HG03025 (cell line): ENCODE results near the gene OSBPL5.

Experiments used
- ATAC-seq: cut with Tn5 transposase; IDR thresholded peaks from one replicate; pipeline ENCODE4 v1.9.1; 2021; ENCODE audit warnings: mild to moderate bottlenecking, moderate library complexity; ENCODE audit not compliant: unreplicated experiment, low FRiP score

The OSBPL5 gene

DNA sequence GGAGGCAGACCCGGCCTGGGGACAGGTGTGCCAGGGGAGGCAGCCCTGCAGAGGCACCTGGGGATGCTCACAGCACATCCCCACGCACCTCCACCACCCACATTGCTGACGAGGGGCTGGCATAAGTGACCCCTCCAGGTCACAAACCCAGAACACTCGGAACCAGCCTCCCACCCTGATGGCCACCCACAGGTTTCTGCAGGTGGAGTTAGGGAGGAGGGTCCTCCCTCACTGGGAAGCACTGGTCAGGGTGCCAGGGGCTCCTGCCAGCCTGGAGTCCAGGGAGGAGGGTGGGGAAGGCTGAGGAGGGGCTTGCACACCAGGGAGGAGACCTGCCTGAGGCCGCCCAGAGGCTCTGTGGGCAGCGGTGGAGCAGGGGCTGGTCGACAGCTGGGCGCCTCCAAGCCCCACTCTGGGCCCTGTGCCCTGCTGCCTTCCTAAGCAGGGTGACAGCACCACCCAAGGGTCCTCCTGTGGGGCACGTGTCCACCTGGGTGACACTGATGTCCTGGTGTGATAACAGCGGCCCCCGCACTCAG lies 56.9 kb downstream of the OSBPL5 start:
- ATAC-seq: no peak

DNA sequence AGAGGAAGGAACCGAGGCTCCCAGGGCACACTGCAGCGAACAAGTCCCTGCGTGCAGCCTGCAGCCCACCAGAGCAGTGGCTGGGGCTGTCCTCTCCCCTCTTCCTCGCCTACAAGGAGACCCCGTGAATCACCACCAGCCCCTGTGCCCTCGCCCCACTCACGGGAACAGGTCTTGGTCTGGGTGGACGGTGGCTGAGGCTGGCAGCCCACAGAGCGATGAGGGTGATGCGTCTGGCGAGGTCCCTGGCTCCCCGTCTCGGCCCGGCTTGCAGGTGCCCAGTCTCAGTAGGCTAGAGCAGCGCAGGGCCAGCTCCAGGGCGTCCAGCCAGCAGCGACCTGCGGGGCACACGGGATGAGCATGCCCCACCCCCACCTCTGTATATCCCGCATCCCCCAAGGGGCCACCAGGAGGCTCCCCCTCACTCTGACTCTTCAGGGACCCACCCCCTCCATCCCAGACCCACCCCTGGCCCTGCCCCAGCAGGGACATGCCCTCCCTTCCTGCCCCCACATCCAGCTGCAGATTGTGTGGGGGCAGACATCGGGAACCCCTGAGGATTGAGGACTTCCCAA lies 57.4 kb downstream of the OSBPL5 start:
- ATAC-seq: no peak

DNA sequence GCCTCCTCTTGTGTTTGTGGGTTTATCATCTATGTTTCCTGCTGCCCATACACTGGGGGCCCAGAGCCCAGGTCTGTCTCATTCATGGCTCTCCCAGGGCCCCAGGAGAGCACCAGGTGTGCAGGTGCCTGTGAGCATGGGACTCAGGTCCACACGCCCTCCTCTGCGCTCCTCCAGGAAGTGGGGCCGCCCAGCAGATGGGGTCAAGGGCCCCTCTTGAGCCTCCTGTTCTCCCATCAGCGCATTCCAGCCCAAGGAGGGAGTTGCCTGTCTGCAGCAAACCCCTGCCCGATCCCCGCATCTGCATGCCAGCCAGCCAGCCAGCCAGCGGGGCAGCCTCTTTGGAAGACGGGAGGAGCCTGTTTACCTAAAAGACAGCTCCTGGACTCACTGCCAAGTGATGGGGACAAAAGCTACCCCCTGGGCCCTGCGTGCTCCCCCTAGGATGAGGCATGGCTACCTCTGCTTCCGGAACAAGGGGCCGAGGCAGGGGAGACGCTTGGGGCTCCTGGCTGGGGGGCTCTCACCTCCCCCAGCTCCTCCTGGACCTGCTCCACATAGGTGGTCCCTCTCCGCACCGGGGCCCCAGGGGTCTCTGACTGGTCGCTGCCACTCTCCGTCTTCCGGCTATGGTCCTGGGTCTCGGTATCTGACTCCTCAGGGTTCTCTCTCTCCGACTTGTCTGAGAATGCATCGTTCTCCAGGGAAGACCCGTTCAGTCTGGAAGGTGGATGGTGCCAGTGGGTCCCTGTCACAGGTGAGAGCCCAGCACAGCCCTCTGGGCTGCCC lies 58.2 kb downstream of the OSBPL5 start:
- ATAC-seq: no peak

DNA sequence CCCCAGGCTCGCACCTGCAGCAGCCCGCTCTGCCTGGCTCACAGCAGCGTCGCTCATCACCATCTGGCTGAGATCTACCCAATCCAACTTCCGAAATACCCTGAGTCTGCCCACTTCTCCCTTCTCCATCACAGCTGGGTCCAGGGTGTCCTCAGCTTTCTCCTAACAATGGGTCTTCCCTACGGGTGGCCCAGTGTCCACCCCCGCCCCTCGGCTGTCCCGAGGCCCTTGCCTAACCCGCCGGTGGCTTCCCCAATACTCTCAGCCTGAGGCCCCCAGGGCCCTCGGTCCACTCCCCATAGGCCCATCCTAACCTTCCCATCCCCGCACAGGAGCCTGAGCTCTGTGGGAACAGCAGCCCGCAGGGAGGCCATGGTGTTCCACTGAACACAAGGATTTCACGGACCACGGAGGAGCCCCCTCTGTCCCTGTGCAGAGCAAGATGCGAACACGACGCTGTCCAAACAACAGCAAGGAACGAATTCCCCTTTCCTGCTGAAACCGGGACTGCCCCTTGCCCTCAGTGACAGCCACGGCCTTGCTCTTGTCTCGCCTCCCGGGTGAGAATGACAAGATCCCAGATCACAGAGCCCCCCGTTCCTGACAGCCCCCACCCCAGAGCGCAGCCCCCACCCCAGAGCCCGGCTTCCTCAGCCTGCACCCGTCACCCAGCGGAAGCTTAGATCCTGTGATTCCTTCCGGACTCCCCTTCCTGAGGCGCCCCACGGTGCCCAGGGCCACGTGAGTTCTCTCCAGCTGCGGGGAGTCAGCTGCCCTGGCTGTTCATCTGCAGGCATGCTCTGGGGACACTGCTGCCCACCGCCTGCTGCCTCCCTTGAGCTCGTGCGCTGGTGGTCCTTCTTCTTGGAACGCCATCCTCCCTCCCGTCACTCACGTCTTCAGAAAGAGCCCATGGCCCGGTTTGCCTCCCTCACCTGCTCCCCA lies 59.0 kb downstream of the OSBPL5 start:
- ATAC-seq: no peak

DNA sequence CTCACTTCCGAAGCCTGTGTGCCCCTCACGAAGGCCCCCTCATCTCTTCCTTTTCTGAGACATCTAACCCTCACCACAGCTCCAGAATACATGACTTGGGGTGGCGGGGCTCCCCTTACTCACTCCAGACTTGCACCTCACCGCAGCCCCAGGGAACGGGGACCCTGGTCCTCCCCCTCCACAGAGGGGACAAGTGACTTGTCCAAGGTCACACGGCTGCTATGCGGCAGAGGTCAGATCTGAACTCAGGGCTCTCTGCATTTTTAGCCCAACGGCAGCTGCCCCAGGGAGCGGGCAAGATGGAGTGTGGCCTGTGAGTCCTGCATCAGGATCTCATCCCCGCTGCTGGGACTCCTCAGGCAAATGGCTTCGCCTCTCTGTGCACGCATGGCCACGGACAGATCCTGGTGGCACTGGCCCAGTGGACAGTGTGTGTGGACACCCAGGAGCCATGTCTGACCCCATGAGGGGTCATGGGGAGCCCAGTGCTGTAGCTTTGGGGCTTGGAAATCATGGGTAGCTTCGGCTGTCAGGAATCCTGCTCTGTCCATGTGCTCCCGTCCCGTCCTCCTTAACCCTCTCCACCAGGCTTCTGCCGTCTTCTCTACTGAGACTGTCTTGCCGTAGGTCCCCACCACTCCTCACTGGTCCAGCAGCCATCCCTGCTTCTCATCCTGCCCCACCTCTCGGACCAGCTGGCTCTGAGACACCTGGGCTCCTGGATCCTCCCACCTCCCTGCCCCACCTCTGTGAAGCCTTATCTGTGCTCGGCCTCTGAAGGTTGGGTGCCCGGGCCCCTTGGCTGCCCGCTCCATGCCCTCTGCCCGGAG lies 59.9 kb downstream of the OSBPL5 start:
- no peak for ATAC-seq

DNA sequence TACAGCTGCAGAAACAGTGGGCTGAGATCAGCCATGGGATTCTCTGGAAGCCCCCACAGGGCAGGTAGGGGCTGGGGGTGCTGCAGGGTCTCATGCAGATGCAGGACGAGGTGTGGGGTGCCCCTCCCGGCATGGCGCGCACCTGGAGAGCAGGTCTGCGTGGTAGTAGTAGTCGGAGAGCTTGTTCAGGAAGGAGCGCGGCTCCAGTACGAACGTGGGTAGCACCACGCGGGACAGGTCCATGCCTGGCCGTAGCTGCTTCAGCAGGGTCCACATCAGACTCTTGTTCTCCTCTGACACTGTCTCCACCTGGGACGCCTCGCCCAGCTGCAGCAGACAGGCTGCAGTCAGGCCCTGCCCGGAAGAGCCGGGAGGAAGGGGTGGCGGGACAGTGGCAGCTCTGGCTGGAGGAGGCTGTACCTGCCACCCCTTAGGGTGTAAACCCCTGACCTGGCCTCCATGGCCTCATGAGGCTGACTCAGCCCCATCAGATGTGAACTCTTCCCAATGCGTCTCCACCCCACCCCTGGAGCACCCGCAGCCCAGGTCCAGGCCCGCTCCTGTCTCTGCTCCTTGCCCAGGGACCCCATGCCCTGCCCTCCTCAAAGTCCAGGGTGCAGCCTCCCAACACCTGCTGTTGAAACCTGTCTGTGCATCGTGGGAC lies 60.9 kb downstream of the OSBPL5 start:
- ATAC-seq: no peak

DNA sequence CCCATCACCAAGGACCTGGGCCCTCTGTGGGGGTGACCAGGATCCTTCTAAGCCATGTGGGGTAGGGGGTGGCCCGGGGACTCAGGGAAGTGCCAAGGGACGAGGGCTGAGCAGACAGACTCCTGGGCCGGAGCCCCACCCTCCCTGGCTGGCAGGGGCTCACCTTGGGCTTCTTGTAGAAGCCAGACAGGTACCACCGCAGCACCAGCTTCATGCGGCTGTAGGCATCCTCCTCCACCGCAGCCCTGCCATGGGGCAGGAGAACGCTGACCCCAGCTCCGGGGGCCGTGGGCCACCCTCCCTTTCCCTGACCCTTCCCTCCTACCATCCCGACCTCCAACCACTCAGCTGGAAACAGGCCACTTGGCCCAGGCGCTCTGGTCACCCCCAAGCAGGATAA lies 62.0 kb downstream of the OSBPL5 start:
- no peak for ATAC-seq

DNA sequence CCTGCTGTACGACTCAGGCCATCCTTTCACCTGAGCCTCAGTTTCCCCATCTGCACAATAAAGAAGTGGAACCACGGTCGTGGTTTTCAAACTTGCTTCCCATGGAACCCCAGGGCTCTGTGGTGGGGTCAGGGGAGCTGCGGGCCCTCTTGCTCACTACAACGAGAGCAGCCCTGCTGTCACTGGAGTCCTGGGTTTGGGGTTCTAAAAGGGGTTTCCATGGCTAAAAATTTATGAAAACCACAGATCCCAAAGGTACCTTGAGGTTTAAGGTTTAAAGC lies 62.5 kb downstream of the OSBPL5 start:
- ATAC-seq: no peak

DNA sequence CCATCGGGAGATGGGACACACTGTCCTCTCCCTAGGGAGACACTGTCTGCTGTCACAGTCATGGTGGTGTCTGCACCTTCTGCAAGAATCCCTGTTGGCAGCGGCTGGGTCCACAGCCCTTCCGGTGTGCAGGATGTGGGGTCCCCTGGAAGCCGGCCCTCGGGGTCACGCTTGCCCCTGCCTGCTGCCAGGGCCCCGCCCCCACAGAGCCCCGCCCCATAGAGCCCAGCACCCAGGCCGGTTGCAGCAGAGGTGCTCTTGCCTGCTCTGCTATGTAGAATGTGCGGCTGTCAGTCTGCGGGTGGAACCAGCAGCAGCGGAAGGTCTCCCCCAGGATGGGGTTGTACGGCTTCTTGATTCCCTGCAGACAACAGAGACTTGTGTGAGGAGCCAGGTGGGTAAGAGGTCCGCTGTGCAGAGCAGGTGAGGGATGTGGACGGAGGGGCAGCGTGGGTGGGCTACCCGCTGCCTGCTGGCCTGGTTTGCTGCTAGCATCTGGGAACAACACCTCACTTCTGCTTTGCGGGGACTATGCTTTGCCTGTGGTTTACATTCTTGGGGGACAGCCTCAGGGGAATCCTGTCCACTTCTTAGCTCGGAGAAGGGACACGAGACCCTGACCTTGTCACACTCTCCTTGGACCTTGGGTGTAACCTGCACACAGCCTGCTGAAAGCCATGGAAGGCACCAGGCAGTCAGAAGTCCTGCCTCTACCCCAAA lies 63.0 kb downstream of the OSBPL5 start:
- ATAC-seq: no peak

DNA sequence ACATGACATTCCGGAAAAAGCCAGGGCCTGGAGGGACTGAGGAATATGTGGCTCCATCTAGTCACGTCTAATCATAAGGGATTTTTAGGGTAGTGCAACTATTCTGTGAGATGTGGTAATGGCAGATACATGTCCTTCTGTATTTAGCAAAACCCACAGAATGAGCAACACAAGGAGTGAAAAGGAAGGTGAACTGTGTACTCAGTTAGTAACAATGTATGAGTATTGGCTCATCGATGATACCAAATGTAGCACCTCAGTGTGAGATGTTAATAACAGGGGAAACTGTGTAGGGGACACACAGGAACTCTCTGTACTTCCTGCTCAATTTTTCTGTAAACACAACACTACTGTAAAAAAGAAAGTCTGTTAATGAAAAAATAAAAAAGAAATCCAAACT lies 65.9 kb downstream of the OSBPL5 start:
- no peak for ATAC-seq

DNA sequence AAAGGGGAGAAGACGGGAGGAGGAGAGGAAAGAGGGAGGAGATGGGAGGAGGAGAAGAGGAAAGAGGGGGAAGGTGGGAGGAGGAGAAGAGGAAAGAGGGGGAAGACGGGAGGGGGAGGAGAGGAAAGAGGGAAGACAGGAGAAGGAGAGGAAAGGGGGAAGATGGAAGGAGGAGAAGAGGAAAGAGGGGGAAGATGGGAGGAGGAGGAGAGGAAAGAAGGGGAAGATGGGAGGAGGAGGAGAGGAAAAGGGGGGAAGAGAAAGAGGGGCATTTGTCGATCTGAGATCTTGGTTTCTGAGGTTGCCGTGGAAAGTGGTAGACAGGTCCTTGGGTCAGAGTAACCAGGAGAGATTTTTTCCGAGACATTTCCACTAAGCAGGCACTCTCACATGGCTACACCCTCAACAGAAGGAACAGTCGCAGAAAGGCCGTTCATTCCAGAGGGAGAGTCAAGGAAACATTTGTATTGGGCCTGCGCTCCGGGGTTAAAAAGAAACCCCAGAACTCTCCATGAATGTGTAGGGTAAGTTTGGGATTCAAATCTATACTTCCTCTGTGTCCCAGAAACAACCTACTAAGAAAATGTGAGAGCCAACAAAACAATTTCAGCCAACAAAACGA lies 68.1 kb downstream of the OSBPL5 start:
- ATAC-seq: no peak

DNA sequence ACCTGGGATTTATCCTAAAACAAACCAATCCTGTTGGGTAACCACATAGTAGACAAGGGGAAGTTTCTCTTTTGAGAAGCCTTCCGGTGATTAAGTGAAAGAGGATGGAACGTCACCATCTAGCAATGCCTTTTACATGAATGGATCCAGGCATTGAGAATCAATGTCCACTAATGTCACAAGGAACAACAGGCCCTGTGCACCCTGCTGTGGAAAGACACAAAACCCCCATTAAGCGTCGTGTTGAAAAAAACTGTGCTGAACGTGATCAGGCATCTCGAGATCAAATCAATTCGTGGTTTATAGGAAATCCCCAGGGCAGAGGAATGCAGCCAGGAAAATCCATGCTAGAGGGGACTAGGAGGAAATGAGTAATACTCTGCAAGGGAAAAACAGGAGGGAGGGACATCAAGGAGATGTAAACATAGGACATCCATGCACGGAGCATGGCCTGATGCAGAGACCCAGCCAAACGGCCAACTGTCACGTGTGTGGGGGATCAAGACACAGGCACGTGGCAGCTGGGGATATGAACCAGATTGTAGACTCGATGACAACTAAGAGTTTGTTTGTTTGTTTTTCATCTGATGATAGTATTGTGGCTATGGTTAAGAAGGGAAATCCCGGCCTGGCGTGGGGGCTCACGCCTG lies 69.3 kb downstream of the OSBPL5 start:
- ATAC-seq: no peak

DNA sequence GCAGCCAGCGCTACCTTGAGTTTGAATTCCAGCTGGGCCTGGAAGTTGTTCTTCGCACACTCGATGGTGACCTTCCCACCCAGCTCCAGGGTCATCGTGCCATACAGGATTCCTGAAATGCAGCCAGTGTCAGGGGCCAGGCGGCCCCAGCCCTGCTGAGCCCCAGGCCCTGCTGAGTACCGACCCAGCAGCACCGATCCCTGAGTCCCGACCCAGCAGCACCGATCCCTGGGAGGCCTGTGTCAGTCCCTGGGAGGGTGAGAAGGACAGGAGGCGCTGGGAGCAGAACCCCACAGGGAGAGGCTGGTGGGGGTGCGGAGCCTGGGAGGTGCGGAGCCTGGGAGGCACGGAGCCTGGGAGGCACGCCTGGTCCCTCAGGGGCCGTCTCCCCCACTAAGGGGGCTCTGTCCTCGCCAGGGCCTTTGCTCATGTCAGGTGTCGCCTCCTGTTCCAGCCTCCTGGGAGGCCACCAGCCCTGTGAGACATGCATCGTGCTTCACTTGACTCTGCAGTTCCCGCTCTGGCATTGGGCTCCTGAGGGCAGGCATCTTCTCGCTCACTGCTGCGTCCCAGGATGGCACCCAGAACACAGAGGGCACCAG lies 70.8 kb downstream of the OSBPL5 start:
- no peak for ATAC-seq

DNA sequence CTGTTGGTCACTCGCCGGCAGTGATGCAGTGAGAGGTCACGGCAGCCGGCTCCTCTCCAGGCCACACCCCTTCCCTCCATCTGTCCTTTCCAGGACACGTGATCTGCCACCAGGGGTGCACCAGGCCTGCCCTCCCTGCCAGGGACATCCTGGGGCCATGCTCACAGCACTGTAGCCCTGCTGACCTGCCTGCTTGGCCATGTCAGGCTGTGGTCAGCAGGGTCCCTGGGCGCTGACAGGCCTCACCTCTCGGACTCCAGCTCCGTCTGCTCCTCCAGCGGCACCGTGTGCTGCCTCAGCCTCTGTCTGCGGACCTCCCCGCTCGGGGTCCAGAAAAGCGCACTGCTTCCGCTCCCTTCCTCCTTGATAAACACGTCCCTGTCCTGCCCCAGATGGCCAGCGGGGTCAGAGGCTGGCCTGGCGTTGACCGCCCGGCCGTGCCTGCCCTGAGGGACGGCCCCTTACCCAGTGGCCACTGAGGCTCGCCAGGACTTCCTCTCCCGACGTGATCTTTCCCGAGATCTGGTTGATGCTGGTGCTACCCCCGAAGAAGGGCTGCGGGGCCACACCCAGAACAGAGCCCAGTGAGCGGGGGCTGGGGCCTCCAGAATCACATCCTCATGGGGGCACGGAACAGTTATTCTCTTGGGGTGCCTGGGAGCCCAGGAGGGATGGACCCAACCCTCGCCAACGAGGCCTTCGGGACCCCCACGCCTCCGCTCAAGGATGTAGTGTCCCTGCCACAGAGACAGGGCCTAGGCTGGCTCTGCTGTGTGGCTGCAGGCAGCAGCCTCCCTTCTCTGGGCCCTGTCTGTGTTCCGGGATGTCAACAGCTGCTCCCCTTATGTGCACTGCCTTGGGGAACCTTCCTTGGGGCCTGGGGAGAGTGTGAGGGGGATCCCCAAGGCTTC lies 71.6 kb downstream of the OSBPL5 start:
- ATAC-seq: no peak

DNA sequence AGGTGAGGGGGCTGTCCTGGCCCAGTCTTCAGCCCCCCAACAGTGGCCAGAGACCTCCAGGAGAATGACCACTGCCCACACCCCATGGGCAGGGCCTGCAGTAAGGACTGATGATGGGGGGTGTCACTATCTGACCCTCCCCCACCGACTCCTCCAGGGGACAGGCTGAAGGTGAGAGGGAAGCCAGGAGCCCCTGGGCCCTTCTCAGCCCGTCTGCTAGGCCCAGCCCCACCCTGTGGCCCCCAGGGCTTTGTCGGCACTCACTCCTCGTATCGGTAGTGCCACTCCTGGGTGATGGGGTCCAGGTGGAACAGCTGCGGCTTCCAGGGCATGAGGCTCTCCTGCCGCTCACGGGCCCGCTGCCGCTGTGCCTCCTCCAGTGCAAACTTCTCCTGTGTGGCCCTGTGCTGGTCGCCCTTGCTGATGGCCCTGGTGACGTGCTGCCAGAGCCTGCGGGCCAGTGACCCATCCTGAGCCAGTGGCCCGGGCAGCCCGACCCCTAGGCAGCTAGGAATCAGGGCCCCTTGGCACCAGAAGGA lies 72.4 kb downstream of the OSBPL5 start:
- no peak for ATAC-seq

DNA sequence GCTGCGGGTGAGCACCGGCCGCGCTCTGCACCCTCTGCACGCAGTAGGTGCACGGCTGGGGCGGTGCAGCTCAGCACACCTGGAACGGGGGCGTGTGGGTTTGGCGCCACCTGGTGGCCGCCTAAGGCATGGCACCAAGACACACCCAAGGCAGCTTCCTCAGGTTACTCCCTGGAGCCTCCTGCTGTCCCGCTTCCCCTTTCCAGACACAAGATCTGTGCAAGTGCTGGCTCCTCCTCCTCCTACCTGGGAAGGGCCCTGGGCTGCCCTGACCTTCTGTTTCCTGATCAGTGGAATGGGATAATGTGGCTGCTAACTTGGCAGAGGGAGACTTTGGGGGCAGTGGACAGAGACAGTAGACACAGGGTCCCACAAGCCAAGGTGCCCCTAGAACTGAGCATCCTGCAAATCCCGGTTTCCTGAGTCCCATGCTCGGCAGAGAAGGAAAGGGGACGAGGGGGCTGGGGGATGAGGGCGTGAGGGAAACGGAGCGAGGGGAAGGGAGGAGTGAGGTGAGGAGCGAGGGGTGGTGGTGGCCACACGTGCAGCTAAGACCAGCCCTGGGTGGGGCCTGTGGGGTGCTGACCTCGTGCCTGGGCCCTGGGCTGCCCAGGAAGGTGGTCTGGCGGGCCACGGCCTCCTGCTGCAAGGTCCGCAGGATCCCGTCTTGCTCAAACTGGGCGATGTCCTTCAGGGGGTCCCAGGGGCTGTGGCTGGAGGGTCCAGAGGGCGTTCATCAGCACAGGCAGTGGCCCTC lies 73.1 kb downstream of the OSBPL5 start:
- ATAC-seq: no peak
